Stimulated activated CD8-positive, alpha-beta memory T cell treated with anti-CD3 and anti-CD28 coated beads, Interleukin-15, amount 100 ng/mL, for 4 hours (primary cell): ENCODE data around the gene STX1A.
A peak's percentile ranks its signal among the peaks of the same experiment; 100 is the strongest.

Source experiments
- DNase-seq, 2 donors: peaks; one replicate each; pipeline ENCODE4 v3.0.0-alpha.2; 2020; ENCODE audit warnings: low read depth in 2 of 2

Gene STX1A

GRCh38 chr7:73718905-73719805 is at the start of gene STX1A:
Gene STX1A, minus strand, starts transcription at chr7:73719669. Its CDS starts 38 bp downstream, at chr7:73719631.
- peak; percentile 44 to 62 for DNase-seq

DNA sequence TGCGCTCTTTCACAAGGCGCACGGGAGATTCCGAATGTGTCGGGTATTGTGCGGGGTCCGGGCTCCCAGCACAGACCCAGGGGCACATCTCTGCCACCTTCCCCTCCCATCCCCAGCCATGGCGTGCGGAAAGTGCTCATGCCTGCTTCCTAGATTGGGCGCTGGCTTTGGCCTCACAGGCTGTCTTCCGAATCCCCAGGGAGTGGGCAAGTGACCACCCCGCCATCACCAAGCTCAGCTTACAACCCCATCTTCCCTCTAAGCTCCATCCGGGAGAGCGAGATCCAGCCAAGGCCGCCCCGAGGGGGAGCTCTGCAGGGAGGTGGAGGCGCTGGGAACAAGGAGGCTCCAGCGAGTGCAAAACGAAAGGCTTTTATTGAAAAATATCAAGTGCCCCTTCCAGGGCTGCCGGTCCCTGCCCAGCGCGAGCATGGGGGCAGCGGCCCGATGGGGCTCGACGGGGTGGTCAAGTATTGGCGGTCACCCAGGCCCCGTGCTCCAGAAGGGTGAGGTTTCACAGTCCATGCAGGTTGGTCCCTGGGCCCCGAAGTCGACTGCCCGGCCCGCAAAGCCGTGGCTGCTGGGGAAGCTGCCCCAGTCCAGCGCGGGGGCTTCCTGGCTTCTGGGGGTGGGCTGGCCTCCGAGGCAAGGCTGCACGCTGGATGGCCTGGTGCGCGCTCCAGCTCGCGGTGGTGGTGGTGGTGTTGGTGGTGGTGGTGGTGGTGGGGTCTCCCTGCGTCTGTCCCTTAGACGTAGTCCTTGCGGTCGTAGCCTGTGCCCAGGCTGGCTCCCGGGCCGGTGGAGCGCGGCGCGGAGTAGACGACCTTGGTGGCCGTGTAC is 49.4 kb upstream of the STX1A start:
- DNase-seq = no peak

DNA sequence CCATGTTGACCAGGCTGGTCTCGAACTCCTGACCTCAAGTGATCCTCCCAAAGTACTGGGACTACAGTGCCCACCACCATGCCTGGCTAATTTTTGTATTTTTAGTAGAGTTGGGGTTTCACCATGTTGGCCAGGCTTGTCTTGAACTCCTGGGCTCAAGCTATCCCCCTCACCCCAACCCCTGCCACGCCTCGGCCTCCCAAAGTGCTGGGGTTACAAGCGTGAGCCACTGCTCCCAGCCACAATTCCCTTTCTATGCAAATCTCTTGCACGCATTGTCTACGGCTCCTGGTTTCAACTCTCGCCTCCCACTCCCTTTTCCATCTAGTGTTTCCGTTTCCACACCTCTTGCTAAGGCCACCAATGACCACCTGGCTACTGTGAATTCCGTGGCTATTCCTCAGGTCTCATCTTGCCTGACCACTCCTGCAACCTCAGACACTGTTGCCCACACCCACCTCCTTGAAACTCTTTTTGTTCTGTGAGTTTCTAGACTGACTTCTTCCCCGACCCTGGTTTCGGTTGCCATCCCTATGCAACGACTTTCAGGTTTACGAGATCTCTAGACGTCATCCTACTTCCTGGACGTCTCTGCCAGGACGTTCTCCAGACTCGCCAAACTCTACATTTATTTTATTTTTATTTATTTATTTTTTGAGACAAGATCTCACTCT is 47.2 kb upstream of the STX1A start:
- no peak for DNase-seq

- DNase-seq = no peak
Observed at GRCh38 chr7:73762659-73762999, 43.2 kb upstream of the STX1A start.

GRCh38 chr7:73761854-73762658 is 42.6 kb upstream of the STX1A start:
- no peak for DNase-seq

GRCh38 chr7:73758581-73759138 is 39.2 kb upstream of the STX1A start:
- no peak for DNase-seq

- no peak for DNase-seq
Observed at GRCh38 chr7:73749931-73750776, 30.7 kb upstream of the STX1A start.

- DNase-seq = no peak
Observed at GRCh38 chr7:73746378-73746777, 26.9 kb upstream of the STX1A start.

DNA sequence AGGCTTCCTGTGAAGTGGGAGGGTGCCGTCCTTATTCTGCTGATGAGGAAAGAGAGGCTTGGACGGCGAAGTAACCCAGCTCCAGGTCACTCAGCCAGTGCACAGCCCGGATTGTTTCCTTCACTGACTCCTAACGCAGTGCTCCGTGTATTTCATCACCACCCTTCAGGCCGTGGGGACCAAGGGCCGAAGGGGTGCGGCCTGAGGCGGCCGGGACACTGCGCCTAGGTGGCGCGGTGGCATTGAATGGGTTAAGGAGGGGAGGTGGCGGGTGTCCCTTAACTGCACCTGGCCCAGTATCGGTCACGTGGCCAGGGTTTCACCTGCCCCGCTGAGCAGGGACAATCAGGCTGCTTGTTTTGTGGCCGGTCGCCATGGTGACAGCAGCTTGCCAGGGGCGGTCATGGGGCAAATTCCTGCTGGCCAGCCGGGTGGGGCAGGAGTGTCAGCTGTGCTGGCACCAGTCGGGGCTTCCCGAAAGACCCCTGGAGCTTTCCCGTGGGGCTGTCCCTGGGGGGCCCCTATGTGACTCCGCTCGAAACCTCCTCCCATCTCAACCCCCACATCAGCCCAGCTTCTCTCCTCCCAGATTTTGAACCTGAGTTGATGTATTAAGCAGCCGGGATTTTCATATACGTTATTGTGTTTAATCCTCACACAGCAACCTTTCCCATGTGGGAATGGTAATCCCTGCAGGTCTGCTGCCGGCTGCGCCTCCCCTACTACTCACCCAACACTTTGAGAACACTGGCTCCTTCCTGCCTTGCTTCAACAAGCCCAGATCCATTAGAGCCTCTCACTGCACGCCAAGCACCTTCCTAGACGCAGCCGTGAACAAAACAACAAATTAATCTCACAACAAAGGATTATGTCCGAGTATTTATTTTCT is 23.5 kb upstream of the STX1A start:
- DNase-seq = no peak

DNA sequence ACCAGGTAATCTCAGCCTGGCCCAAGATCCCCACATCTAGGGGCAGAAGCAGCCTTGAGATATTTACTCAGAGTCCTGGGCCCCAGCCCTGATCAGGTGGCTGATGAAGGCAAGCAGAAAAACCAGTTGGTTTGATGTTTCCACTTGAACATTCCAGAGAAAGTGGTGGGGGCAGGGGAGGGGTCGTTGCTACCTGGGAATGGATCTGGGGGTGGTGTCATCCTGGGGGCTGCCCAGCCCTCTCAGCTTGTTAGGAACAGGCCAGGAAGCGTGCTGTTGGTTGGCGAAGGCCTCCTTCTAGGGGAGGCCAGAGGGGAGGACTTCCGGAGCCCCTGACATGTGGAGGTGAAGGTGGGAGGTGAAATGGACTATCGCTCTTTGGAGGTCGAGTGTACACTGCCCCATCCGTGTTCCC is 22.9 kb upstream of the STX1A start:
- no peak for DNase-seq

DNA sequence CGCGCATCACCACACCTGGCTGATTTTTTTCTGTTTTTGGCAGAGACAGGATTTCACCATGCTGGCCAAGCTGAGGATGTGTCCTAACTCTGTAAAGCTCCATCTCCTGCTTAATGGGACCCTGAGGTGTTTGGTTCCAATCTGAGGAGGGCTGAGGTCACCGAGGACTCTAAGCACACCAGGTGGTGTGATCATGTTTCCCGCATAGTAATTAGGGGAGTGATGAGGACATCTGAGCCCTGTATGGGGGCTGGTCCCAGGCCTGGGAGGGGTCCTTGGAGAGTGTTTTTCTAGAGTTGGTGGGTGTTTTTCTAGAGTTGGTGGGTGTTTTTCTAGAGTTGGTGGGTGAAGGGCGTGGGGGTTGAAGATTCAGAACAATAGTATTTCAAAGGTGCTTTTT is 22.1 kb upstream of the STX1A start:
- DNase-seq = no peak

GRCh38 chr7:73740771-73741170 is 21.3 kb upstream of the STX1A start:
- DNase-seq = no peak

DNA sequence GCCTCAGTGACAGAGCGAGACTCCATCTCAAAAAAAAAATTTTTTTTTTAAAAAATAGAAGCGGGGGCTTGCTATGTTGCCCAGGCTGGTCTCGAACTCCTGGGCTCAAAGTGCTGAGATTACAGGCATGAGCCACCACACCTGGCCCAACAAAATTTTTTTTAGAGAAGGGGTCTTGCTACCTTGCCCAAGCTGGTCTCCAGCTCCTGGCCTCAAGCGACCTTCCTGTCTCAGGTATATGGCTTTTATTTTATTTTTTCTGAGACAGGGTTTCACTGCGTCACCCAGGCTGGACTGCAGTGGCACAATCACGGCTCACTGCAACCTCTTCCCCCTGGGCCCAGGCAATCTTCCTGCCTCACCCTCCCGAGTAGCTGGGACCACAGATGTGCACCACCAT is 20.7 kb upstream of the STX1A start:
- no peak for DNase-seq

GRCh38 chr7:73739387-73739767 is 19.9 kb upstream of the STX1A start:
- no peak for DNase-seq

- peak; percentile 96 for DNase-seq
Observed at GRCh38 chr7:73738612-73739386, 19.3 kb upstream of the STX1A start, which contains the start of gene ABHD11. Gene ABHD11, minus strand, starts transcription at chr7:73738802. Its CDS starts 32 bp downstream, at chr7:73738770.

DNA sequence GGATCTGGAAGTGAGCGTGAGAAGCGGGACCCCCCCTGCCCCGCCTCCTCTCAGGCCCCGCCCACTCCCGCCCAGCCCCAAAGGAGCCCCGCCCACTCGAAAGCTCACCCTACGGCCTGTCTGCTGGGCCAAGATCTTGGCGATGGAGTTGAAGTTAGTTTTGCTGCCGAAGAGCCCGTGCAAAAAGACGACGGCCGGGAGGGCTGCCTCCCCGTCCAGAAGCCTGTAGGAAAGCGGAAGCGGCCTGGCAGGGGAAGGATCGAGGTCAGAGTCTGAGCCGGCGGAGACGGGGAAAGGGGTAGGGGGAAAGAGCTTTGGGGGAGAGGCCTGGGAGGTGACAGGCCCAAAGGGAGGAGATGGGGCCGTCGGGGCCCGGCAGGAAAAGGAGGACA is 18.7 kb upstream of the STX1A start:
- DNase-seq = peak in 1 of 2 donors; percentile 33

GRCh38 chr7:73737491-73738219 is 18.2 kb upstream of the STX1A start:
- no peak for DNase-seq

DNA sequence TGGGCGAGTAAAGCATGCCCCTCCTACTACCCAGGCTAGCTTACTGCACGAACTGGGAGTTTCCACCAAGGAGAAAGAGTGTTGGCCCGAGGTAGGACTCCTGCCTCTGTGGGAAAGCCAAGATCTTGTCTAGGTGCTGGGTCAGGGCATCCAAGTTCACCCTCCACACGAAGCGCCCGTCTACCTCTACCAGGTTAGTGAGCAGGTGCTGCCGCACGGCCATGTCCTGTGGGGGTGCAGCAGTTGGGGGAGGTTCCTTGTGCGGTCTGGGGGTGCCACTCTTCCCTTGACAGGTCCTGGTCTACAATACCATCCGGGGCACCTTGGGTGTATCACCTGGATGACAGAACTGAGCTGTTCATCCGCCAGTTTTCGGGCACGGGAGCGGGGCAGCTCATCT is 17.4 kb upstream of the STX1A start:
- DNase-seq = no peak
